Neural cell (in vitro differentiated cells): ENCODE results near the gene ADD3. TPM values are rescaled to one million over a fixed set of nuclear protein-coding genes. Genes with fewer than 3 reads are reported as not detected.

Experiments
- H2AFZ ChIP-seq: fragments of 200-600, 300-800 bp; sonication (generic), shearing (Covaris generic); 2 replicates; pipeline ENCODE4 v1.6.0; 2014; ENCODE audit warnings: low read depth, mild to moderate bottlenecking, antibody characterized with exemption, low read length, moderate library complexity
- H3F3A ChIP-seq: fragments of 200-600 bp; shearing (Covaris generic); 2 replicates; pipeline ENCODE4 v1.6.1; 2016; ENCODE audit warnings: mild to moderate bottlenecking, moderate library complexity, mixed read lengths, antibody characterized with exemption, low read length; ENCODE audit not compliant: insufficient read depth, poor library complexity, severe bottlenecking
- H3K27ac ChIP-seq: fragments of 200-600, 300-800 bp; sonication (generic), shearing (Covaris generic); 2 replicates; pipeline ENCODE4 v1.5.1; 2014; ENCODE audit warnings: mild to moderate bottlenecking, low read length, moderate library complexity
- H3K27me3 ChIP-seq: fragments of 300-800, 200-600 bp; sonication (generic), shearing (Covaris generic); 2 replicates; pipeline ENCODE4 v1.6.0; 2014; ENCODE audit warnings: mild to moderate bottlenecking, low read depth, low read length, moderate library complexity; ENCODE audit not compliant: insufficient read depth
- H3K36me3 ChIP-seq: fragments of 300-800, 200-600 bp; sonication (generic), shearing (Covaris generic); 2 replicates; pipeline ENCODE4 v1.5.1; 2014; ENCODE audit warnings: mild to moderate bottlenecking, antibody characterized with exemption, low read length, moderate library complexity; ENCODE audit not compliant: insufficient read depth
- H3K4me2 ChIP-seq: fragments of 300-800, 200-600 bp; sonication (generic), shearing (Covaris generic); 2 replicates; pipeline ENCODE4 v1.6.0; 2014; ENCODE audit warnings: mild to moderate bottlenecking, low read length
- H3K4me3 ChIP-seq: fragments of 300-800, 200-600 bp; sonication (generic), shearing (Covaris generic); 2 replicates; pipeline ENCODE4 v1.5.1; 2014; ENCODE audit warnings: mild to moderate bottlenecking, low read length, moderate library complexity
- H3K79me2 ChIP-seq: fragments of 200-600 bp; shearing (Covaris generic); replicated peaks from 2 replicates; pipeline ENCODE4 v1.6.0; 2014; ENCODE audit warnings: mild to moderate bottlenecking, low read length, moderate library complexity; ENCODE audit not compliant: insufficient read depth
- H3K9ac ChIP-seq: fragments of 300-800, 200-600 bp; sonication (generic), shearing (Covaris generic); 2 replicates; pipeline ENCODE4 v1.6.1; 2016; ENCODE audit warnings: mild to moderate bottlenecking, low read length, mixed read lengths
- H3K9me2 ChIP-seq: fragments of 200-600 bp; shearing (Covaris generic); 2 replicates; pipeline ENCODE4 v1.6.1; 2016; ENCODE audit warnings: mild to moderate bottlenecking, low read length, mixed read lengths; ENCODE audit not compliant: insufficient read depth
- H3K9me3 ChIP-seq: fragments of 200-600, 300-800 bp; sonication (generic), shearing (Covaris generic); 2 replicates; pipeline ENCODE4 v1.6.1; 2016; ENCODE audit warnings: mild to moderate bottlenecking, mixed run types, low read length, moderate library complexity, mixed read lengths
- H4K20me1 ChIP-seq: fragments of 200-600 bp; shearing (Covaris generic); 2 replicates; pipeline ENCODE4 v1.6.1; 2016; ENCODE audit warnings: mild to moderate bottlenecking, mixed run types; ENCODE audit not compliant: insufficient read depth
- EP300 ChIP-seq: fragments of 450-650 bp; conservative IDR thresholded peaks from 2 replicates; pipeline ENCODE4 v1.6.1; 2014; ENCODE audit warnings: antibody characterized with exemption, mild to moderate bottlenecking, moderate library complexity; ENCODE audit not compliant: poor library complexity, severe bottlenecking
- EZH2 ChIP-seq: fragments of 200-600, 300-800 bp; shearing (Covaris generic), sonication (generic); IDR thresholded peaks from 2 replicates; pipeline ENCODE4 v1.6.1; 2014; ENCODE audit warnings: antibody characterized with exemption, low read length, borderline replicate concordance, mild to moderate bottlenecking; ENCODE audit not compliant: insufficient read depth, poor library complexity, severe bottlenecking
- MXI1 ChIP-seq: fragments of 450-650 bp; conservative IDR thresholded peaks from 2 replicates; pipeline ENCODE4 v1.6.1; 2014; ENCODE audit warnings: antibody characterized with exemption, mild to moderate bottlenecking; ENCODE audit not compliant: poor library complexity, severe bottlenecking
- POLR2AphosphoS5 ChIP-seq: IDR thresholded peaks from 2 replicates; pipeline ENCODE4 v1.6.1; 2012
- RAD21 ChIP-seq: fragments of 450-650 bp; conservative IDR thresholded peaks from 2 replicates; pipeline ENCODE4 v1.6.1; 2014; ENCODE audit warnings: antibody characterized with exemption, mild to moderate bottlenecking, moderate library complexity
- REST ChIP-seq: IDR thresholded peaks from 2 replicates; pipeline ENCODE4 v1.6.1; 2012; ENCODE audit warnings: borderline replicate concordance
- SMC3 ChIP-seq: fragments of 450-650 bp; conservative IDR thresholded peaks from 2 replicates; pipeline ENCODE4 v1.6.1; 2014; ENCODE audit warnings: antibody characterized with exemption, mild to moderate bottlenecking, moderate library complexity; ENCODE audit not compliant: poor library complexity
- TAF1 ChIP-seq: IDR thresholded peaks from 2 replicates; pipeline ENCODE4 v1.6.1; 2012; ENCODE audit warnings: low read depth
- polyA plus RNA-seq: library from polyadenylated mRNA; depleted of rRNA; stranded (reverse); fragments of >200 nt; gene quantifications from 2 replicates; pipeline ENCODE4 v1.2.3, GENCODE V29; 2014
- TF ChIP-seq, protein P1 (sequence below): fragments of 450-650 bp; IDR thresholded peaks from 2 replicates; pipeline ENCODE4 v1.5.1; 2014; ENCODE audit warnings: antibody characterized with exemption, mild to moderate bottlenecking, moderate library complexity; ENCODE audit not compliant: poor library complexity, severe bottlenecking

Gene ADD3
- polyA plus RNA-seq, 1 donor from 2014 or later: 40.6 TPM

DNA sequence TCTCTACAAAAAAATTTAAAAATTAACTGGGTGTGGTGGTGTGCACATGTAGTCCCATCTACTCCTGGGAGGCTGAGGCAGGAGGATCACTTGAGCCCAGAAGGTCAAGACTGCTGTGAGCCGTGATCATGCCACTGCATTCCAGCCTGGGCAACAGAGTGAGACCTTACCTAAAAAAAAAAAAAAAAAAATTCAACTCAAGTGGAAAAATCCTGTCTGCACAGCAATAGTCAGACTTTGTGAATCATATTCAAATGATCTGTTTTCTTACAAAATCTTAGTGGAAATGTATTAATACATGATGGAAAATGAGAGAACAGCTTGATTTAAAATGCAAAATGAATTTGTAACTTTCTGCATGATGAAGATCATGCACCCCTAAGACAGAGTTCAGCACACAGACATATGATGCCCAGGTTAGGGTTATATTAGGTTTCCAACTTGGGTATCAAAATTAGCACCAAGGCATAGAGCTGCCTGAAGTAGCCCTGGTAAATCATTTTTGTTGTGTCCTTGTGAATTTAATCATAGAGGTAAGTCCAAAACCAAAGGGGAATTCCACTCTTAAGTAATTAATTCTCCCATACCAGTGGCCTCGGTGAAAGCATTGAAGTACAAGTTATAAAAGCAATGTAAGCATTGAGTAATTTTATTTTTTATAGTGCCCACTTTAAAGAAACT is 93.8 kb downstream of the ADD3 start:
- no peaks in the 10 kb centered on the region for H3F3A ChIP-seq
- H3K4me2 ChIP-seq: no peak overlapping the region
- no peak overlapping the region for H2AFZ ChIP-seq
- H3K9me2 ChIP-seq: no peaks in the 10 kb centered on the region
- H3K27ac ChIP-seq: no peak overlapping the region
- no peaks in the 10 kb centered on the region for H4K20me1 ChIP-seq
- H3K27me3 ChIP-seq: no peaks in the 10 kb centered on the region
- H3K36me3 ChIP-seq: no peaks in the 10 kb centered on the region
- H3K79me2 ChIP-seq: no peaks in the 10 kb centered on the region
- no peaks in the 10 kb centered on the region for H3K9me3 ChIP-seq
- no peak overlapping the region for H3K9ac ChIP-seq
- no peak overlapping the region for H3K4me3 ChIP-seq
- no peak for TF ChIP-seq REST
- TF ChIP-seq RAD21: no peak
- TF ChIP-seq EZH2: no peak
- TF ChIP-seq, protein P1, sequence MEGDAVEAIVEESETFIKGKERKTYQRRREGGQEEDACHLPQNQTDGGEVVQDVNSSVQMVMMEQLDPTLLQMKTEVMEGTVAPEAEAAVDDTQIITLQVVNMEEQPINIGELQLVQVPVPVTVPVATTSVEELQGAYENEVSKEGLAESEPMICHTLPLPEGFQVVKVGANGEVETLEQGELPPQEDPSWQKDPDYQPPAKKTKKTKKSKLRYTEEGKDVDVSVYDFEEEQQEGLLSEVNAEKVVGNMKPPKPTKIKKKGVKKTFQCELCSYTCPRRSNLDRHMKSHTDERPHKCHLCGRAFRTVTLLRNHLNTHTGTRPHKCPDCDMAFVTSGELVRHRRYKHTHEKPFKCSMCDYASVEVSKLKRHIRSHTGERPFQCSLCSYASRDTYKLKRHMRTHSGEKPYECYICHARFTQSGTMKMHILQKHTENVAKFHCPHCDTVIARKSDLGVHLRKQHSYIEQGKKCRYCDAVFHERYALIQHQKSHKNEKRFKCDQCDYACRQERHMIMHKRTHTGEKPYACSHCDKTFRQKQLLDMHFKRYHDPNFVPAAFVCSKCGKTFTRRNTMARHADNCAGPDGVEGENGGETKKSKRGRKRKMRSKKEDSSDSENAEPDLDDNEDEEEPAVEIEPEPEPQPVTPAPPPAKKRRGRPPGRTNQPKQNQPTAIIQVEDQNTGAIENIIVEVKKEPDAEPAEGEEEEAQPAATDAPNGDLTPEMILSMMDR: no peak
- no peak for TF ChIP-seq POLR2AphosphoS5
- no peak for TF ChIP-seq TAF1
- no peak for TF ChIP-seq SMC3
- TF ChIP-seq EP300: no peak
- TF ChIP-seq MXI1: no peak

DNA sequence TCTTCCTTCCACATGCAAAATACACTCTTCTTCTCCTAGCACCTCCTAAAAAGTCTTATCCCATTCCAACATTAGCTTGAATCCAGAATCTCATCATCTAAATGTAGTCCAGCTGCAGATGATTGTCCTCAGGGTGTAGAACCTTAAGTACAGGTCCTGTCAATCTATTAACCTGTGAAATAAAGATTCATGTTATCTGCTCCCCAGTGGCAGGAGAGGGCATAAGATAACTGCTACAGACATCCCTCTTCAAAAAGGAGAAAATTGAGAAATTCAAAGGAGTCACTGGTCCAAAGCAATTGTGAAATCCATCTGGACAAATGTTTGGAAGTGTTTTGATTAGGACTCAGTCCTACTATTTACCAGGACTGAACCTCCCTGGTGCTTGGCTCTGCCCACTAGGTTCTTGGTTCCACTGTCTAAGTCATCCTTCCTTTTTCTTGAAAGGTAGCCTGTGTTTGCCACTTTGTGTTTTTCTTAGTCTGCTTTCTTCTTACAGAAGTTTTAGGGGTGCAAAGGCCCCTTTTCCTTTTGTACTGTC is 96.2 kb downstream of the ADD3 start:
- H3F3A ChIP-seq: no peaks in the 10 kb centered on the region
- H3K27me3 ChIP-seq: no peaks in the 10 kb centered on the region
- H3K4me2 ChIP-seq: no peak overlapping the region
- no peaks in the 10 kb centered on the region for H3K79me2 ChIP-seq
- no peaks in the 10 kb centered on the region for H4K20me1 ChIP-seq
- TF ChIP-seq, protein P1: no peak
- TF ChIP-seq EZH2 (no peak), EP300 (no peak), MXI1 (no peak), REST (no peak), TAF1 (no peak), RAD21 (no peak), SMC3 (no peak), POLR2AphosphoS5 (no peak)
- no peaks in the 10 kb centered on the region for H3K9me2 ChIP-seq
- H3K4me3 ChIP-seq: no peak overlapping the region
- no peak overlapping the region for H3K9ac ChIP-seq
- no peak overlapping the region for H3K27ac ChIP-seq
- H2AFZ ChIP-seq: no peak overlapping the region
- H3K9me3 ChIP-seq: no peaks in the 10 kb centered on the region
- no peaks in the 10 kb centered on the region for H3K36me3 ChIP-seq
